HFF-Myc (cell line): ENCODE results near the gene TSKU.

Source experiments
- DNase-seq: peaks from one replicate; pipeline ENCODE4 v3.0.0-alpha.2; 2011; ENCODE audit warnings: low read depth; ENCODE audit errors: extremely low read depth
- H3K4me3 ChIP-seq: replicated peaks from 2 replicates; pipeline ENCODE4 v1.5.1; 2011; ENCODE audit warnings: low read depth, mild to moderate bottlenecking, control low read depth, low read length
- CTCF ChIP-seq: IDR thresholded peaks from 2 replicates; pipeline ENCODE4 v1.5.1; 2012; ENCODE audit warnings: mild to moderate bottlenecking, low read depth, low read length, control low read depth; ENCODE audit errors: missing control alignments

Gene TSKU

DNA sequence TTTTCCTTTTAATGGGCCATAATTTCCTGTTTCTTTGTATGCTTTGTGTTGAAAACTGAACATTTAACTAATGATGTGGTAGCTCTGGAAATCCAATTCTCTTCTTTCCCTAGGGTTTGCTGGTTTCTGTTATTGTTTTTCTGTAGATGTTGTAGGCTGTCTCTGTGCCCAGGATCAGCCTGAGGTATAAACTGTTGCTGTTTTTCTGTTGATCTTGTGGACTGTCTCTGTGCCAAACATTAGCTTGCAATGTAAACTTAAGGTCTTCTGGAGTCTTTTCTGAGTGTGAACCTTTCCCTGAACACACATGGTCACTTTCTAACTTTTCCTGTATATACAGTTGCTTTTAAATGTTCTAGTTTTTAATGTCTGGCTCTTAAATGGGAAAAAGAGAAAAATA is 5.9 kb upstream of the TSKU start:
- TF ChIP-seq CTCF: no peak
- no peak for DNase-seq
- no peak overlapping the region for H3K4me3 ChIP-seq

GRCh38 chr11:76777876-76778275 is 5.3 kb upstream of the TSKU start:
- H3K4me3 ChIP-seq: no peak overlapping the region

DNA sequence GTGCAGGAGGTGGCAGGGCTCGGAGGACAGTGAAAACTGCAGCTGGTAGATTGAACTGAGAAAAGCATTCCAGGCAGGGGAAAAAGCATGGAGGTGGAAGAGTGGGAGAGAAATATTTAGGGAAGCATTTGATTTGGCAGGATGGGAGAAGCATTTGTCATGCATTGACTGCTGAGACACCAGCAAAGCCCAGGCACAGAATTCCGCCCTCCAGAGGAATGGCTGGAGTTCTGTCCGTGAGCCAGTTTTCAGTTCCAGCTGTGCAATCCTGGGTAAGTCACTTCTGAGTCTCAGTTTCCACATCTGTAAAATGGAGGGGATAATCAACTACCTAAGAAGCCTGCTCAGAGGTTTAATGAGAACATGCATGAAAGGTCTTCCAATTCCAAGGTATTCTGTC is 4.3 kb upstream of the TSKU start:
- no peak overlapping the region for H3K4me3 ChIP-seq
- TF ChIP-seq CTCF: no peak
- DNase-seq: no peak

More at GRCh38 chr11:76777876-76778275, 5.3 kb upstream of the TSKU start:
- no peak for TF ChIP-seq CTCF
- no peak for DNase-seq

DNA sequence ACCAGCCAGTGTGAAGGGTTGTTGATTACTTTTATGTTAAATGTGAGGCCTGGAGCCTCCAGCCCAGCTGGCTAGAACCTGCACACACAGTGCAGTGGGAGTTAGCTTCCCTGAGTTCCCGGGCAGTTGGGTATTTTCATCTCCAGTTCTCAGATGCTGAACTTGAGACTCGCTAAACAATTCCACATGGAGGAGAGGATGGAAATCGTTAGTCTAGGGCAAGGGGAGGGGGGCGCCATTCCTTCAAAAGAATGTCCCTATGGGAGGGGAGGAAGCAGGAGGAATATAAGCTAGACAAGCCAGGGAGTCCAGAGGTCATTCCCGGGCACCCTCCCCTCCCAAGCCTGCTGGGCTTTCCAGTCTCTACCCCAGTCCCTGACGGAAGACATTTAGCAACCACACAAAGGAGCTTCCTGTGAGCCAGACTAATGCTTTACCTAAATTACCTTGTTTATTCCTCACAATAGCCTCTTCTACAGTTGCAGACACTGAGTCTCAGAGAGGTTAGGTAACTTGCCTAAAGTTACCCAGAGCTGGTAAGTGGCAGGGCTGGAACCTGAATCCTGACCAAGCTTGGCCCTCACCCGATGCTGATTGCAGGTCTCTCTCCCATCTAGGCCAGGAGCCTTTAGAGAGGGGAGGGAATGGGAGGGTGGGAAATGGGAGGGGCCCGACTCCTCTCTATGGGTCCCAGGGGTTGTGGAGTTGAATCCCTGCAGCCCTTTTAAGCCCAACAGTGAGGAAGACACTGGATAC is 1.9 kb upstream of the TSKU start:
- no peak for TF ChIP-seq CTCF
- no peak overlapping the region; the same call in 1 of the 2 replicates for H3K4me3 ChIP-seq
- peak; percentile 81 for DNase-seq

DNA sequence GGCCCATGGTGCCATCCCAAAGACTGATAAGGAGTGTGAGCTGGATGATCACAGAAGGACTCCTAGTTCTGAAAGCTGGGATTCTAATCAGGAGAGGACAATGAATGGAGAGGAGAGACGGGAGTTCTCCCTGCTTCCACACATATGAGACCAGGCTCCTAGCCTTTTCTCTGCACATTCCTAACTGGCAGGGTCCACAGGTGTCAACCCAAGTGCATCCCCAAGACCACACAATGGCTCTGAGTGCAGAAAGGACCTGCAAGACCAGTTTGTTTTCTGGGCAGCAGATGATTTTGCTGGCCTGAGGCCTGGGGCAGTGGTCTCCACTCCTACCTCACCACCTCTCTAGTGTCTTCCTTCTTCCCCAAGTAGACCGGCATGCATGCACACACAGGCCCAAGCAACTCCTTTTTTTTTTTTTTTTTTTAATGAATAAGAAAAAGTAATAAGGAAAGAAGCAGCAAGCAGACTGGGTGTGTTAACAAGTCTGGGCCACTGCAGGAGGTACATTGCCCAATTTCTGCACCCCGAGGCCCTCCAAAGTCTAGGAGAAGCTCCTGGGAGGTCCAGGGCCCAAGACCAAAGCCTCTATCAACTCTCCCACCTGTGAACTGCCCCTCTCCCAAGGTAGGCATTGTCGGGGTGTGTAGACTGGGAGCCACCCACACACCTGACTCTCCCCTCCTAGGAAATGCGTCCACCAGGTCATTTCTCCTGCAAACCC is 1.2 kb upstream of the TSKU start:
- DNase-seq: no peak
- peak overlapping the region; percentile 87 for H3K4me3 ChIP-seq
- no peak for TF ChIP-seq CTCF

GRCh38 chr11:76782531-76783293 is 444 bp upstream of the TSKU start:
- peak overlapping the region; percentile 87 for H3K4me3 ChIP-seq
- TF ChIP-seq CTCF: no peak

More at GRCh38 chr11:76782531-76783293, 444 bp upstream of the TSKU start:
- DNase-seq: peak; percentile 90
